ENCODE results near the gene DNASE1L2.

DNASE1L2 gene

DNA sequence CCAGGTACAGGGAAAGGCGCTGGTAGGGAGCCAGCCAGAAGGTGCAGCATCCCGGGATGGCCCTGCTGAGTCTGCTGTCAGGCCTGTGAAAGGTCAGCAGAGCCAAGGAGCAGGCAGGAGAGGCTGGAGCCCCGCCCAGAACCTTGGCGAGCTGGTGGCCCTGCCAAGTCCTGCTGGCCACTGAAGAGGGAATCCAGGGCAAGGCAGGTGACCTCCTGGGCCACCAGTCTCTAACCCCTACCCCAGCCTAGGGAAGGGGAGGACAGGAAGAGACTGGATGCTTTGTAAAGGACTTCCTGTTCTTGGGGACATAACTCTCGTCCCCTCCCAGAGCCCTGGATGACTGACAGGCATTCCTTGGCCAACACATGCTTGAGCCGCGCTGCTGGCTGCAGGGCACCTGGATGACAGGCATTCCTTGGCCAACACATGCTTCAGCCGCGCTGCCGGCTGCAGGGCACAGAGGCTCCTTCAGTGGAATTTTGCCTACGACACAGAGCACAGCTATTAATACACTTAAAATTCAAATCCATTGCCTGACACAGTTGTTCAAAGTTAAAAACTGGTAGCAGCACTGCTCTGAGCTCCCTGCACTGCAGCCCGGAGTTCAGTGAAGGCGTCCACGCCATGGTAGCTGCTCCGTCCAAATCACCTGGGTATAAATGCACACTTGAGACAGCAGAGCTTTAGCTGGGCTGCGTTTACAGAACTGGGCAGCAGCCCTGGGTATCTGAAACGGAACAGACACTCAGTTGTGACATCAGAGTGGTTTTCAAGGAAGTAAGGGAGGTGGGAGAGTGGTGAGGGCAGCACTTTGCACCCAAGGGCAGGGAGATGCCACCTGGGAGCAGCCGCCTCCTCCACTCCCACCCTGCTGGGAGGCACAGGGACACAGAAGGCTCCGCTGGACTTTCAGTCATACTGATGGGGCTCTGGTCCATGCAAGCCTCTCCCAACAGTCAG is 23.6 kb upstream of the DNASE1L2 start:
- H3K27ac ChIP-seq: peak overlapping the region; percentile 94
- no peak for TF ChIP-seq ZFX (IDR thresholded peaks at IDR 0.05)
- TF ChIP-seq, protein P1, sequence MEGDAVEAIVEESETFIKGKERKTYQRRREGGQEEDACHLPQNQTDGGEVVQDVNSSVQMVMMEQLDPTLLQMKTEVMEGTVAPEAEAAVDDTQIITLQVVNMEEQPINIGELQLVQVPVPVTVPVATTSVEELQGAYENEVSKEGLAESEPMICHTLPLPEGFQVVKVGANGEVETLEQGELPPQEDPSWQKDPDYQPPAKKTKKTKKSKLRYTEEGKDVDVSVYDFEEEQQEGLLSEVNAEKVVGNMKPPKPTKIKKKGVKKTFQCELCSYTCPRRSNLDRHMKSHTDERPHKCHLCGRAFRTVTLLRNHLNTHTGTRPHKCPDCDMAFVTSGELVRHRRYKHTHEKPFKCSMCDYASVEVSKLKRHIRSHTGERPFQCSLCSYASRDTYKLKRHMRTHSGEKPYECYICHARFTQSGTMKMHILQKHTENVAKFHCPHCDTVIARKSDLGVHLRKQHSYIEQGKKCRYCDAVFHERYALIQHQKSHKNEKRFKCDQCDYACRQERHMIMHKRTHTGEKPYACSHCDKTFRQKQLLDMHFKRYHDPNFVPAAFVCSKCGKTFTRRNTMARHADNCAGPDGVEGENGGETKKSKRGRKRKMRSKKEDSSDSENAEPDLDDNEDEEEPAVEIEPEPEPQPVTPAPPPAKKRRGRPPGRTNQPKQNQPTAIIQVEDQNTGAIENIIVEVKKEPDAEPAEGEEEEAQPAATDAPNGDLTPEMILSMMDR (conservative IDR thresholded peaks at IDR 0.05): no peak

DNA sequence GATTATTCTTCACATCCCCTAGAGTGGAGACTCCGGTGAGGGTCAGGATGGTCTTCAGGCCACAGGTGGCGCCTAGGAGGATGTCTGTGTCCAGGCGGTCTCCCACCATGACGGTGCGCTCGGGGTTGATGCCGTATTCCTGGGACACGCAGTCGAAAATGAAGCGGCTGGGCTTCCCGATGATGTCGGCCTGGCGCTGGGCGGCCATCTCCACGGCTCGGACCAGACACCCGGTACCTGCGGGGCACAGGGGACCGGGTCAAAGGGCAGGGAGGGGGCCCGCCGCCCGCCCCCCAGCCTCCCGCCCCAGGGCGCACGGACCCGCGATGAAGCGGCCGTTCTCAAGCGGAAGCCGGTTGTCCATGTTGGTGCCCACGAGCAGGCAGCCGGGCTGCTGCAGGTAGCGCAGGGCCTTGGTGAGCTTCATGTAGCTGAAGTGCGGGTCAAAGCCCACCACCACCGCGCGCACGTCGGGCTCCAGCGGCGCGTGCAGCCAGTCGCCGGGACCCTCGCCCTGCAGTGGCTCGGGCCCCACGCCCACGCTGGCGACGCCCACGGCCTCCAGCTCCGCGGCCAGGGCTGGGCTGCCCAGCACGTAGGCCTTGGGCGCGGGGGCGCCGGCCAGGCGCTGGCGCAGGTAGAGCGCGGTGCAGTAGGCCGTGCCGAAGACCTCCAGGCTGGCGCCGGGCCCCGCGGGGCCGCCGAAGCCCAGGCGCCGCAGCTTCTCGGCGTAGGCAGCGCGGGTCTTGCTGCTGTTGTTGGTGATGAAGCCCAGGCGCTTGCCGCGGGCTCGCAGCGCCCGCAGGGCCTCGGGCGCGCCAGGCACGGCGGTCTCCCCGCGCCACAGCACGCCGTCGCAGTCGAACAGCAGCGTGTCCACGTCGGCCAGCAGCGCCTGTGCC is 22.2 kb upstream of the DNASE1L2 start:
- H3K27ac ChIP-seq: peak overlapping the region; percentile 94
- TF ChIP-seq, protein P1 (conservative IDR thresholded peaks at IDR 0.05): no peak
- peak; percentile 89 for TF ChIP-seq ZFX (IDR thresholded peaks at IDR 0.05)

DNA sequence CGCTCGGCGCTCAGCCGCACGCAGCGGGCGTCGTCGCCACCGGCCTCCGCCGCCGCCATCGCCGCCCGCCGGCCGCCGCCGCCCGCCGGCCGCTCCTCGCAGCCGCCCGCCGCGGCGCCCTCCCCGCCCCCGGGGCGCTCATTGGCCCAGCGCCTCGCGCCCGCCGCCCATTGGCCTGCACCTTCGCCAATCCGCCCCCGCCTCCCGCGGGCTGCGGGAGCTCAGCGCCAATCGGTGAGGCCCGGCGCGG is 21.6 kb upstream of the DNASE1L2 start, which contains the start of gene PGP:
Gene PGP (minus strand): TSS at position 122 of the 250 bp plus-strand sequence. CDS start 63 bp downstream, at position 59.
- peak within 1 kb of the TSS; percentile 94 for H3K27ac ChIP-seq
- no peak for TF ChIP-seq ZFX (IDR thresholded peaks at IDR 0.05)
- TF ChIP-seq, protein P1 (conservative IDR thresholded peaks at IDR 0.05): no peak

DNA sequence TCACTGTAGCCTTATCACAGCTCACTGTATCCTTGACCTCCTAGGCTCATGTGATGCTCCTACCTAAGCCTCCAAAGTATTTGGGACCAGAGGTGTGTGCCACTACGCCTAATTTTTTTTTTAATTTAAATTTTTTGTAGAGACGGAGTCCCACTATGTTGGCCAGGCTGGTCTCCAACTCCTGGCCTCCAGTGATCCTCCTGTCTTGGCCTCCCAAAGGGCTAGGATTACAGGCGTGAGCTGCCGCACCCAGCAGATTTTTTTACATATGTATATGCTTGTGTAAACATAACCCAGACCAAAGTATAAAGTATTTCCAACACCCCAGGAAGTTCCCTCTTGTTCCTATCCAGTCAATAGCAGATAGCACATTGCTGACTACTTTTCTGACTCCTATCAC is 19.9 kb upstream of the DNASE1L2 start:
- H3K27ac ChIP-seq: peak overlapping the region; percentile 94
- no peak for TF ChIP-seq ZFX (IDR thresholded peaks at IDR 0.05)
- TF ChIP-seq, protein P1 (conservative IDR thresholded peaks at IDR 0.05): no peak

DNA sequence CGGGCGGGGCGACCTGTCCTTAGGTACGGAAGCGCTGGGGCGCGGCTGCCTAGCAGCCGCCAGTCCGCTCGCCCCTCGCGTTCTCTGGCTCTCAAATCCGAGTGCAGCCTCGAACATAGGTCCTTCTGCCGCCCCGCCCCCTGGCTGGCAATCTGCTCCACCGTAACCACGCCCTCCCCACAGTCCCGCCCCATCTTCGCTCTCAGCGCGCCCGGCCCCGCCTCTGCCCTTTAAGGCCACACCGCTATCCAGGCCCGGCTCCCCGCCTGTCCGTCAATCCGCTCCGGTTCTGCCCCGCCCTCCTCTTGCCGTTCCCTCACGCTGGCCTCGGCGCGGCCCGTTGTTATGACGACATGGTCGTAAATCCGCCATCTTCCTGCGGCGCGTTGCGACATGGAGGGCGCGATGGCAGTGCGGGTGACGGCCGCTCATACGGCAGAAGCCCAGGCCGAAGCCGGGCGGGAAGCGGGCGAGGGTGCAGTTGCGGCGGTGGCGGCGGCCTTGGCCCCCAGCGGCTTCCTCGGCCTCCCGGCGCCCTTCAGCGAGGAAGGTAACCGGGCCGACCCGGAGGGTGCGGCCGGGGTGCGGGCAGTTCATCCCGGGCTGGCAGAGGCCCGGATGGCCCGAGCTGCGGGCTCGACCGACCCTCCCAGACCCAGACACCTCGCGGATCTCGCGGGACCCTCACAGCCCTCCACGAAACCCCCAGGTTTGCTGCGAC is 12.9 kb upstream of the DNASE1L2 start, which contains the start of gene E4F1:
Gene E4F1 (plus strand): TSS at position 371 of the 721 bp plus-strand sequence. CDS start 23 bp downstream, at position 394.
- H3K27ac ChIP-seq: peak within 1 kb of the TSS; percentile 93
- TF ChIP-seq, protein P1 (conservative IDR thresholded peaks at IDR 0.05): no peak
- peak; percentile 85 for TF ChIP-seq ZFX (IDR thresholded peaks at IDR 0.05)

DNA sequence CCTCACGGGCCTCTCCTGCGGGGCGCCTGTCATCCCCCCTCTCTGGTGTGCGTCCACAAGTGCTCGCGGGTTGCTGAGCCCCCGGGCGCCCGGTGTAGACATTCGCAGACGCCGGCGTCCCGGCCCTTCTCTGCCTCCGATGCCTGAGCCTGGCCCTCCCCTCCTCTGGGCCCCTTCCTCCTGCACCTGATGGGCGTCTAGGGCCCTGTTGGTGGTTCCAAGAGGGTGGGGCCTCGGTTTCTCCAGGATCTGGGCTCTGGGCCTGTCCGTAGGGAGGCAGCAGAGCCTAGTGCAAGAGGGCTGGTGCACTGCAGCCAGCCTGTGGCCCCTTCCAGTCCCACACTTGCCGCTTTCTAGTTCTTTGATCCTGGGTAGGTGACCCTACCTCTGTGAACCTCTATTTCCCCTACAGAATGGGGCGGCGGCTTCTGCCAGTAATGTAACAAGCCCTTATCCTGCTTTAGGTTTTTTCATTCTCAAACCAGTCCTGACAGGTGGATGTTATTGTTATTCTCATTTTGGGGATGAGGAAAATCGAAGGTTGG is 12.2 kb upstream of the DNASE1L2 start:
- peak overlapping the region; percentile 93 for H3K27ac ChIP-seq
- TF ChIP-seq, protein P1 (conservative IDR thresholded peaks at IDR 0.05): no peak
- TF ChIP-seq ZFX (IDR thresholded peaks at IDR 0.05): peak; percentile 75

All from C4-2B (cell line).